ENCODE results near the gene HECW1. TPM values are rescaled to one million over a fixed set of nuclear protein-coding genes. Genes with fewer than 3 reads are reported as not detected.

HECW1 gene
- total RNA-seq, 4 donors from 2014 or later, result 0.62 to 4.3 (median 1.4) TPM; not detected in 1

- DNase-seq (ENCODE audit: low spot score in 2 of 2), result no peak
- intact Hi-C loops (cut with DNase I; ENCODE audit: low total_unique reads), result no loop called here
- WGBS, 2 donors, result 85 to 87% methylated on average over 9 of the region's 9 CpGs
- H3K4me3 ChIP-seq (ENCODE audit: low read depth, poor library complexity, severe bottlenecking), result no peak overlapping the region
- no peak for TF ChIP-seq CTCF (IDR thresholded peaks at IDR 0.05)
Observed at GRCh38 chr7:43511029-43511428, 398.6 kb downstream of the HECW1 start.

- 86 to 90% methylated on average over 13 of the region's 13 CpGs for WGBS, 2 donors
- no peak for TF ChIP-seq CTCF (IDR thresholded peaks at IDR 0.05)
- TF ChIP-seq POLR2A (IDR thresholded peaks at IDR 0.05), result no peak
- no peak overlapping the region for H3K4me3 ChIP-seq (ENCODE audit: low read depth, poor library complexity, severe bottlenecking)
- intact Hi-C loops (cut with DNase I; ENCODE audit: low total_unique reads), result no loop called here
- DNase-seq (ENCODE audit: low spot score in 2 of 2), result no peak
Observed at GRCh38 chr7:43511769-43512515, 399.5 kb downstream of the HECW1 start.

- TF ChIP-seq CTCF (IDR thresholded peaks at IDR 0.05), result no peak
- WGBS, 2 donors, result 57% methylated on average over 8 of the region's 8 CpGs
- no peak for DNase-seq (ENCODE audit: low spot score in 2 of 2)
- H3K4me3 ChIP-seq (ENCODE audit: low read depth, poor library complexity, severe bottlenecking), result no peak overlapping the region
- intact Hi-C loops (cut with DNase I; ENCODE audit: low total_unique reads), result no loop called here
Observed at GRCh38 chr7:43513251-43513650, 400.8 kb downstream of the HECW1 start.

GRCh38 chr7:43516581-43517342 lies 404.3 kb downstream of the HECW1 start:
- 64 to 68% methylated on average over 9 of the region's 9 CpGs for WGBS, 2 donors
- TF ChIP-seq POLR2A (IDR thresholded peaks at IDR 0.05) (no peak), CTCF (IDR thresholded peaks at IDR 0.05) (no peak)
- intact Hi-C loops (cut with DNase I; ENCODE audit: low total_unique reads), result no loop called here
- DNase-seq (ENCODE audit: low spot score in 2 of 2), result no peak
- H3K4me3 ChIP-seq (ENCODE audit: low read depth, poor library complexity, severe bottlenecking), result no peak overlapping the region

GRCh38 chr7:43517464-43517863 lies 405.0 kb downstream of the HECW1 start:
- DNase-seq (ENCODE audit: low spot score in 2 of 2), result no peak
- WGBS, 2 donors, result 50 to 64% methylated on average over 2 of the region's 2 CpGs
- intact Hi-C loops (cut with DNase I; ENCODE audit: low total_unique reads), result no loop called here
- H3K4me3 ChIP-seq (ENCODE audit: low read depth, poor library complexity, severe bottlenecking), result no peak overlapping the region
- TF ChIP-seq CTCF (IDR thresholded peaks at IDR 0.05) (no peak), POLR2A (IDR thresholded peaks at IDR 0.05) (no peak)

Measured in lower leg skin (tissue), 4 donors.